Measurements from ENCODE around the gene DDX41. TPM values are rescaled to one million over a fixed set of nuclear protein-coding genes. Genes with fewer than 3 reads are reported as not detected.

Gene DDX41
- total RNA-seq, 2 donors from 2014 or later = 40.9 to 45.5 TPM

DNA sequence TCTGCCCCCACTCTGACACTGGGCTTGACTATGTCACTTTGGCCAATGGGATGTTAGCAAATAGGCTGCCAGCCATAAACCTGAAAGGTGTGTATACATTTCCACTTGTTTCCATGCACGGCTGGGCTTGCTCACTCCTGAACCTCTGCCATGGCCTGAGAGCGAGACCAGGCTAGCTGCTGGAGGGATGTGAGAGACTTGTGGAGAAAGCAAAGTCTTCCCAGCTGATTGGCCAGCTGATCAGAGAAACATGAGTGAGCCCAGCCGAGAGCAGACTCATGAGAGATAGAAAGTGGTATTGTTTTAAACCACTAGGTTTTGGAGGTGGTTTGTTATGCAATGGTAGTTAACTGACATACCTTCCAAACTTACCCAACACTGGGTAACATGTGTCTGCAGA, 23.7 kb upstream of the DDX41 start:
- H3K4me3 ChIP-seq = no peak overlapping the region
- no peaks in the 10 kb centered on the region for H3K9me3 ChIP-seq
- peaks cover 0 to 63% of the 10 kb centered on the region in 2 donors for H3K4me1 ChIP-seq
- H3K36me3 ChIP-seq = peaks cover 19% of the 10 kb centered on the region
- TF ChIP-seq, protein P1, sequence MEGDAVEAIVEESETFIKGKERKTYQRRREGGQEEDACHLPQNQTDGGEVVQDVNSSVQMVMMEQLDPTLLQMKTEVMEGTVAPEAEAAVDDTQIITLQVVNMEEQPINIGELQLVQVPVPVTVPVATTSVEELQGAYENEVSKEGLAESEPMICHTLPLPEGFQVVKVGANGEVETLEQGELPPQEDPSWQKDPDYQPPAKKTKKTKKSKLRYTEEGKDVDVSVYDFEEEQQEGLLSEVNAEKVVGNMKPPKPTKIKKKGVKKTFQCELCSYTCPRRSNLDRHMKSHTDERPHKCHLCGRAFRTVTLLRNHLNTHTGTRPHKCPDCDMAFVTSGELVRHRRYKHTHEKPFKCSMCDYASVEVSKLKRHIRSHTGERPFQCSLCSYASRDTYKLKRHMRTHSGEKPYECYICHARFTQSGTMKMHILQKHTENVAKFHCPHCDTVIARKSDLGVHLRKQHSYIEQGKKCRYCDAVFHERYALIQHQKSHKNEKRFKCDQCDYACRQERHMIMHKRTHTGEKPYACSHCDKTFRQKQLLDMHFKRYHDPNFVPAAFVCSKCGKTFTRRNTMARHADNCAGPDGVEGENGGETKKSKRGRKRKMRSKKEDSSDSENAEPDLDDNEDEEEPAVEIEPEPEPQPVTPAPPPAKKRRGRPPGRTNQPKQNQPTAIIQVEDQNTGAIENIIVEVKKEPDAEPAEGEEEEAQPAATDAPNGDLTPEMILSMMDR (IDR thresholded peaks at IDR 0.05) = no peak
- no peak overlapping the region for H3K27ac ChIP-seq
- H3K27me3 ChIP-seq = no peaks in the 10 kb centered on the region
- no peak for DNase-seq (ENCODE audit: low spot score)

DNA sequence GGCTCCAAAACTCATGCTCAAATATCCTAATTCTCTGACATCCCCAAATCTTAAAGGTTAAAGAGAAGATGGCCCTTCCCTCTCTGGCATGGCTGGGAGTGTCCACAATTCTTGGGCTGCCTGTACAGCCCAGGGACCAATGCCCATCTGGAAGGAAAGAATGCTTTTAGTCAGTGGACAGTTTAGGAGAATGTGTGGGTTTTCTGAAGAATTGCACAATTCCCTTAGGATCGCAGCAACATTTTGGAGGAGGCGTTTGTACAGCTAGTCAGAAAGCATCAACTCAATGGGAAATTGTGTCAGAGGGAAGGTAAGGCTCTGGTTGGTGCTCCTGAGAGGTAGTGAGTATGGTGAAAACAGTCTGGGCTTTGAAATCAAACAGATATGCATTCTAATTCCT, 22.6 kb upstream of the DDX41 start:
- TF ChIP-seq, protein P1 (IDR thresholded peaks at IDR 0.05) = no peak
- H3K4me1 ChIP-seq = peaks cover 0 to 59% of the 10 kb centered on the region in 2 donors
- no peak for DNase-seq (ENCODE audit: low spot score)
- no peaks in the 10 kb centered on the region for H3K27me3 ChIP-seq
- peak overlapping the region; percentile 40 to 76 for H3K27ac ChIP-seq
- no peaks in the 10 kb centered on the region for H3K9me3 ChIP-seq
- H3K4me3 ChIP-seq = no peak overlapping the region
- peaks cover 24% of the 10 kb centered on the region for H3K36me3 ChIP-seq

DNA sequence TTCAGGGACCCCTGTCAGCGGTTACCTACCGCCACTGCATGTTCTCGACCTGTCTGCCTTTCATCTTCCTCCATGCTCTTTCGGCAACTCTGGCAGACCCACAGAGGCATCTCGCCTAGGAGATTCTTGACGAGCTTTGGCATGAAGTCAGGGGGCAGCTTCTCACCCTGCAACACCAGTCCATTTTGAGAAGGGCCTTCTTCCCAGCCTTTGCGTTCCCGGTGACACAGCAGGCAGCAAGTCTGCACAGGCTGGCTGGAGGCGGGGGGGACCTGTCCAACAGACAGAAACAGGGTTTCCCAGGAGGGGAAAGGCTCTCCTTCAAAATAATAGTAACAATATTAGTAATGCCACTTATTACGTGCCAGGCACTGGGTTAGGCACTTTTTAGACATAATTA, 22.1 kb upstream of the DDX41 start:
- peaks cover 25% of the 10 kb centered on the region for H3K36me3 ChIP-seq
- TF ChIP-seq, protein P1 (IDR thresholded peaks at IDR 0.05) = no peak
- DNase-seq (ENCODE audit: low spot score) = no peak
- no peaks in the 10 kb centered on the region for H3K27me3 ChIP-seq
- H3K4me1 ChIP-seq = peaks cover 0 to 56% of the 10 kb centered on the region in 2 donors
- peak overlapping the region; percentile 40 to 76 for H3K27ac ChIP-seq
- no peaks in the 10 kb centered on the region for H3K9me3 ChIP-seq
- H3K4me3 ChIP-seq = no peak overlapping the region

DNA sequence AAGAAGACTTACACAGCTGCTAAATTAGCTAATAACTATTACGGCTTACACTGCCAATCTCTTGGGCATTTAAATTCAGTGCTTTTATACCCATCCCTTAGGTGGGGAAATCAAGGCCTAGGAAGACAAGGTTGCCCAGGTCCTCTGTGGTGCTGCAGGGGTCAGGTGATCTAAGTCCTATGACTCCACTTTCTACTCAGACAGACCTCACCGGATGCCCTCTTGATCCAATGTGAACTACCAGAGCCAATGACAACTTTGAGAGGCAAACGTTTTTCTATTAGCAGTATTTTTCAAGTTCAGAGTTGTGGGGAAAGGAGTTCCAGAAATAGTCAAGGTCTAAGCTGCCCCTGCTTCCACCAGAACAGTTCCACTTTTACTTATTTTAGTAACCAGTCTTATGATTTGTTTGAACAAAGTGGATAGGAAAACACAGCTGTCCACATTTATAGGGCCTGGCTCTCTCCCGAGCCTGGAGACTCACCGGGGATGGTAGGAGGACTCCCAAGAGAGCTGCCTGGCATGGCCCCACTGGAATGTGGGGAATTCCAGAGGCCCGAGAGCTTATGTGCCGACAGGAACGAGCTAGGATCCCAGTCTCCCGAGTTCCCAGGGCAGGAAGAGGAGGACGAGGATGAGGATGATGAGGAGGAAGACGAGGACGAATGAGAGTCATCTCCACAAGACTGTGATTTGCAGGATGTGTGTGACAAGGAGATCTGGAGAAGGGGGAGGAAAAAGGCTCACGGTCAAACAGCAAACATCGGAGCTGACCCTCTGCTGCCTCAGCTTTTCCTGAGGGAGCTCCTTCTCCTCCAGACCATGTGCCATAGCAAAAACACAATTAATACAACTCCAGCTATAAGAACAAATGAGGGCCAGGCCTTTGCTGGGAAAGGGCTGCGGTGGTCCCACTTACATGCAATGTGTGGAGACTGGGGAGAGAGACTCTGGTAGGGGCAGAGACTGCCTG, 20.9 kb upstream of the DDX41 start:
- Histone ChIP-seq H3K4me1 (peaks cover 0 to 44% of the 10 kb centered on the region in 2 donors), H3K36me3 (peaks cover 32% of the 10 kb centered on the region)
- no peak for DNase-seq (ENCODE audit: low spot score)

DNA sequence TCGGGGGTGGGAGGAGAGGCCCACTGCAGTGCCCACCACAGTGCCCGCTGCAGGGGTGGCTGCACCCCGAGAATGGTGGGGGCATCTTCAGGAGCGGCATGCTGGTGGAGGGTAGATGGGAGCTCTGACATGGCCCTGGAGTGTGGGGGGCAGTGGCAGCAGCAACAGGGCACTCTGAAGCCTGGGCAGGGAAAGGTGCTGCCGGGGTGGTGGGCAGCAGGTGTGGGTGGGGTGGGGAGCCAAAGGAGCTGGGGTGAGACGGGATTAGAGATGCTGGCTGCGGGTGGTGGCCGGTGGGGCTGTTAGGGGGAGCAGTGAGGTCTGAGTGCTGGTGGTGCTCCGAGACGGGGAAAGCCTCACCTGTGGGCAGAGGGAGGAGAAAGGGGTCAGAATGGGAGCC, 19.6 kb upstream of the DDX41 start:
- no peak for DNase-seq (ENCODE audit: low spot score)
- TF ChIP-seq, protein P1 (IDR thresholded peaks at IDR 0.05) = no peak
- H3K27me3 ChIP-seq = no peaks in the 10 kb centered on the region
- peaks cover 45% of the 10 kb centered on the region for H3K36me3 ChIP-seq
- H3K27ac ChIP-seq = peak overlapping the region; percentile 40 to 76
- no peak overlapping the region for H3K4me3 ChIP-seq
- H3K9me3 ChIP-seq = no peaks in the 10 kb centered on the region
- H3K4me1 ChIP-seq = peaks cover 0 to 42% of the 10 kb centered on the region in 2 donors

More for the DNA sequence above, 20.9 kb upstream of the DDX41 start:
- TF ChIP-seq, protein P1 (IDR thresholded peaks at IDR 0.05) = no peak
- Histone ChIP-seq H3K4me3 (no peak overlapping the region), H3K9me3 (no peaks in the 10 kb centered on the region), H3K27me3 (no peaks in the 10 kb centered on the region), H3K27ac (peak overlapping the region; percentile 40 to 76)

All from right atrium auricular region (tissue), 2 donors.